Kidney (tissue), 22 donors: ENCODE measurements around the gene ATXN1L. TPM values are rescaled to one million over a fixed set of nuclear protein-coding genes. Genes with fewer than 3 reads are reported as not detected.

Experiments
- DNase-seq, 5 donors: peaks; one replicate each; pipeline ENCODE4 v3.0.0-alpha.2; 2013 to 2020
- FAIRE-seq: peaks from 2 replicates; lab custom pipeline; 2012; peaks lifted over from hg19 to GRCh38; lab: Jason Lieb, UNC
- H3K27ac ChIP-seq, 2 donors: one replicate each; pipeline ENCODE4 v1.7.0; 2013; ENCODE audit warnings: low read depth in 2 of 2, low read length in 2 of 2, inconsistent platforms in 1 of 2
- H3K27me3 ChIP-seq: one replicate; pipeline ENCODE4 v1.7.1; 2013; ENCODE audit warnings: low read length, inconsistent platforms; ENCODE audit not compliant: control insufficient read depth, insufficient read depth
- H3K36me3 ChIP-seq, 3 donors: one replicate each; pipeline versions ENCODE4 v1.7.0 to v1.7.1; 2013; ENCODE audit warnings: low read length in 3 of 3, control low read depth in 1 of 3, inconsistent platforms in 1 of 3; ENCODE audit not compliant: insufficient read depth in 3 of 3, control insufficient read depth in 2 of 3
- H3K4me1 ChIP-seq, 3 donors: one replicate each; pipeline versions ENCODE4 v1.7.0 to v1.7.1; 2013; ENCODE audit warnings: low read length in 3 of 3, inconsistent platforms in 1 of 3, low read depth in 1 of 3; ENCODE audit not compliant: control insufficient read depth in 2 of 3, insufficient read depth in 2 of 3
- H3K4me3 ChIP-seq, 3 donors: one replicate each; pipeline versions ENCODE4 v1.7.0 to v1.8.1; 2013; ENCODE audit warnings: low read length in 3 of 3, control low read depth in 1 of 3, inconsistent platforms in 1 of 3
- H3K9ac ChIP-seq, 3 donors: one replicate each; pipeline versions ENCODE4 v1.7.0 to v1.7.1; 2013; ENCODE audit warnings: low read length in 3 of 3, control low read depth in 1 of 3, inconsistent platforms in 1 of 3
- H3K9me3 ChIP-seq, 3 donors: one replicate each; pipeline versions ENCODE4 v1.7.0 to v1.7.1; 2013; ENCODE audit warnings: low read length in 3 of 3, control low read depth in 1 of 3, inconsistent platforms in 1 of 3; ENCODE audit not compliant: control insufficient read depth in 2 of 3, insufficient read depth in 1 of 3
- CTCF ChIP-seq: IDR thresholded peaks from 3 replicates; pipeline ENCODE4 v1.5.1; 2012; ENCODE audit warnings: mild to moderate bottlenecking, moderate library complexity, borderline replicate concordance; ENCODE audit not compliant: insufficient read depth; ENCODE audit errors: extremely low read depth
- intact Hi-C: fragments of 100-400 bp; cut with DNase I; formaldehyde crosslinking; loops from one replicate; pipeline ENCODE4 v1.11.1; 2022
- long read RNA-seq, 10 donors: library from polyadenylated mRNA in 1 of 10; unstranded in 1 of 10; transcript quantifications; one replicate each; pipeline ENCODE4 v2.0.0 and lab custom pipeline, GENCODE V29; 2021 to 2026
- polyA plus RNA-seq: library from polyadenylated mRNA; stranded (reverse); fragments of 350-450 nt; fragmentation: Illumina TruSeq; extraction: RNeasy Lipid Tissue Mini Kit (QIAGEN cat#74804); gene quantifications from one replicate; pipeline ENCODE4 v1.2.3, GENCODE V29; 2014; ENCODE audit warnings: low read depth, low replicate concordance; ENCODE audit not compliant: insufficient read depth
- total RNA-seq: library from RNA; stranded (reverse); fragmentation: NEBNext Ultra II Directional; extraction: Animal tissue kit (Norgen Biotek cat#: 25700); gene quantifications from one replicate; pipeline ENCODE4 v1.2.1, GENCODE V29; 2021
- donor health status: control.
- donor health status: control.
- donor health status: control.
- donor health status: control.
- donor health status: control.
- donor health status: DM: yes; HTN: yes; CAD: no.
- donor health status: Normal renal cell carcinoma (clear cell type).

Gene ATXN1L
- total RNA-seq (37.5 TPM), polyA plus RNA-seq (7.4 TPM)
- long read RNA-seq, donor 1, full-length matches to known transcripts = 11 of 11 reads
- long read RNA-seq, donor 1, partial matches to known transcripts = 0 of 11 reads
- long read RNA-seq, donor 1, other reads (novel, unspliced or antisense) = 0 of 11 reads
- long read RNA-seq, donor 2, full-length matches to known transcripts = 5 of 5 reads
- long read RNA-seq, donor 2, partial matches to known transcripts = 0 of 5 reads
- long read RNA-seq, donor 2, other reads (novel, unspliced or antisense) = 0 of 5 reads
- long read RNA-seq, donor 3, full-length matches to known transcripts = 7 of 7 reads
- long read RNA-seq, donor 3, partial matches to known transcripts = 0 of 7 reads
- long read RNA-seq, donor 3, other reads (novel, unspliced or antisense) = 0 of 7 reads
- long read RNA-seq, donor 4, full-length matches to known transcripts = 10 of 10 reads
- long read RNA-seq, donor 4, partial matches to known transcripts = 0 of 10 reads
- long read RNA-seq, donor 4, other reads (novel, unspliced or antisense) = 0 of 10 reads
- long read RNA-seq, donor 5, full-length matches to known transcripts = 1 of 1 reads
- long read RNA-seq, donor 5, partial matches to known transcripts = 0 of 1 reads
- long read RNA-seq, donor 5, other reads (novel, unspliced or antisense) = 0 of 1 reads
- long read RNA-seq, donor 6 = 0 reads
- long read RNA-seq, donor 7, partial matches to known transcripts = 0 of 1 reads
- long read RNA-seq, donor 7, other reads (novel, unspliced or antisense) = 0 of 1 reads
- long read RNA-seq, donor 8, full-length matches to known transcripts = 6 of 6 reads
- long read RNA-seq, donor 8, partial matches to known transcripts = 0 of 6 reads
- long read RNA-seq, donor 8, other reads (novel, unspliced or antisense) = 0 of 6 reads
- long read RNA-seq, donor 9, full-length matches to known transcripts = 9 of 9 reads
- long read RNA-seq, donor 9, partial matches to known transcripts = 0 of 9 reads
- long read RNA-seq, donor 9, other reads (novel, unspliced or antisense) = 0 of 9 reads
- long read RNA-seq, donor 10, full-length matches to known transcripts = 10 of 10 reads
- long read RNA-seq, donor 10, partial matches to known transcripts = 0 of 10 reads
- long read RNA-seq, donor 10, other reads (novel, unspliced or antisense) = 0 of 10 reads

- peaks cover 0 to 7% (median 0%) of the 10 kb centered on the region in 3 donors for H3K4me1 ChIP-seq
- H3K27me3 ChIP-seq = no peaks in the 10 kb centered on the region
- H3K4me3 ChIP-seq = peak within 1 kb of the TSS; percentile 76 to 99 (median 94)
- H3K9ac ChIP-seq = peak within 1 kb of the TSS; percentile 46 to 97 (median 95)
- no peaks in the 10 kb centered on the region for H3K9me3 ChIP-seq
- TF ChIP-seq CTCF = no peak
- H3K36me3 ChIP-seq = peaks cover 2 to 24% (median 18%) of the 10 kb centered on the region in 3 donors
- intact Hi-C loops = no loop called here
- peak; percentile 91 to 97 (median 95) for DNase-seq
- no peak for FAIRE-seq
- H3K27ac ChIP-seq = peak within 1 kb of the TSS; percentile 92 to 96
Observed at GRCh38 chr16:71845639-71846430, at the start of gene ATXN1L. TSS of gene ATXN1L (plus strand) at chr16:71845976. CDS start at chr16:71849741, 3,765 bp downstream.

GRCh38 chr16:71796501-71797097, 49.2 kb upstream of the ATXN1L start:
- H3K36me3 ChIP-seq = peaks cover 0 to 3% (median 2%) of the 10 kb centered on the region in 3 donors
- no peaks in the 10 kb centered on the region for H3K4me1 ChIP-seq
- H3K9ac ChIP-seq = no peak overlapping the region
- H3K27me3 ChIP-seq = no peaks in the 10 kb centered on the region
- H3K9me3 ChIP-seq = no peaks in the 10 kb centered on the region
- no peak overlapping the region for H3K4me3 ChIP-seq
- FAIRE-seq = no peak
- no peak for DNase-seq
- H3K27ac ChIP-seq = no peak overlapping the region
- no peak for TF ChIP-seq CTCF
- intact Hi-C loops = no loop called here

- Histone ChIP-seq H3K9me3 (no peaks in the 10 kb centered on the region), H3K36me3 (no peaks in the 10 kb centered on the region), H3K27me3 (no peaks in the 10 kb centered on the region), H3K9ac (no peak overlapping the region), H3K4me1 (peaks cover 0 to 3% (median 0%) of the 10 kb centered on the region in 3 donors), H3K4me3 (no peak overlapping the region), H3K27ac (no peak overlapping the region)
- no peak for FAIRE-seq
- TF ChIP-seq CTCF = no peak
- intact Hi-C loops = no loop called here
- DNase-seq = no peak
Observed at GRCh38 chr16:71803305-71803690, 42.5 kb upstream of the ATXN1L start.
